ENCODE measurements around the gene TBCK. TPM values are rescaled to one million over a fixed set of nuclear protein-coding genes. Genes with fewer than 3 reads are reported as not detected.

Gene TBCK
- polyA plus RNA-seq, 1 donor (not counting 4 experiments of a cell fraction or from before 2014, with no cell fraction given): 19.3 TPM

DNA sequence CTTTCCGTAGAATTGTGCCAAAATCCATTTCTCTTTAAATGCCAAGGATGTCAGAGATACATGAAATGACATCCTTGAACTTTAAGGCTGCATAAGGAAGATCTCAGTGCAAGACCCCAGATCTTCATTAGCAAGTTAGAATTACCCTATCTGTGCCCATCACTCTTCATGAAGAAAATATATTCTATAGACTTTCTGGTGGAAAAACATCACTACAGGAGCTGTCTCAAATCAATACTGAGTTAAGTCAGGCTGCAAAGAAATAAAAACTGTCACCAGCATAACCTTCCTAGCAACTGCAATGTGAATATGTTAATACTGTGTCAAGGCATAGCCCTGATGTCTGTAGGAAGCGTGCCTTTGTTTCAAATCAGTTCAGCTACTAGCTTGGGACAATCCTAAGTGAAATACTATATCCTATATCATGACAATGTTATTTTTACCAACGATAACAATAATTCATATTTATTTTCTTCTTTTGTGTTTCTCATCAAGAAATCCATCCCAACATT, 173.3 kb downstream of the TBCK start:
- H3K9me3 ChIP-seq (ENCODE audit: control insufficient read depth, low read depth, low read length): no peaks in the 10 kb centered on the region
- FAIRE-seq (no peak), DNase-seq (ENCODE audit: low read depth, low spot score) (no peak)
- no peaks in the 10 kb centered on the region for H3K36me3 ChIP-seq (ENCODE audit: control insufficient read depth in 2 of 2, extremely low read depth in 1 of 2, insufficient read depth in 2 of 2, low read length in 2 of 2)
- H3K4me2 ChIP-seq (ENCODE audit: control insufficient read depth, extremely low read depth, insufficient read depth, low read depth, low read length): no peak overlapping the region
- H4K20me1 ChIP-seq (ENCODE audit: control insufficient read depth, extremely low read depth, insufficient read depth, low read length): no peaks in the 10 kb centered on the region
- TF ChIP-seq EZH2 (IDR thresholded peaks at IDR 0.05; ENCODE audit: low read length): no peak
- TF ChIP-seq, protein P1, sequence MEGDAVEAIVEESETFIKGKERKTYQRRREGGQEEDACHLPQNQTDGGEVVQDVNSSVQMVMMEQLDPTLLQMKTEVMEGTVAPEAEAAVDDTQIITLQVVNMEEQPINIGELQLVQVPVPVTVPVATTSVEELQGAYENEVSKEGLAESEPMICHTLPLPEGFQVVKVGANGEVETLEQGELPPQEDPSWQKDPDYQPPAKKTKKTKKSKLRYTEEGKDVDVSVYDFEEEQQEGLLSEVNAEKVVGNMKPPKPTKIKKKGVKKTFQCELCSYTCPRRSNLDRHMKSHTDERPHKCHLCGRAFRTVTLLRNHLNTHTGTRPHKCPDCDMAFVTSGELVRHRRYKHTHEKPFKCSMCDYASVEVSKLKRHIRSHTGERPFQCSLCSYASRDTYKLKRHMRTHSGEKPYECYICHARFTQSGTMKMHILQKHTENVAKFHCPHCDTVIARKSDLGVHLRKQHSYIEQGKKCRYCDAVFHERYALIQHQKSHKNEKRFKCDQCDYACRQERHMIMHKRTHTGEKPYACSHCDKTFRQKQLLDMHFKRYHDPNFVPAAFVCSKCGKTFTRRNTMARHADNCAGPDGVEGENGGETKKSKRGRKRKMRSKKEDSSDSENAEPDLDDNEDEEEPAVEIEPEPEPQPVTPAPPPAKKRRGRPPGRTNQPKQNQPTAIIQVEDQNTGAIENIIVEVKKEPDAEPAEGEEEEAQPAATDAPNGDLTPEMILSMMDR (optimal IDR thresholded peaks at IDR 0.05 in 1 of 3, IDR thresholded peaks at IDR 0.05 in 1 of 3, conservative IDR thresholded peaks at IDR 0.05 in 1 of 3; ENCODE audit: extremely low read depth in 1 of 3, insufficient read depth in 2 of 3, low read length in 3 of 3): no peak
- no peaks in the 10 kb centered on the region for H3K9me1 ChIP-seq (ENCODE audit: control insufficient read depth, extremely low read depth, insufficient read depth, low read length)
- dilution Hi-C loops (cut with MboI; ENCODE audit: extremely low pct_ligation_motif_present, low sequenced_read_pairs): no loop called here
- no peak overlapping the region for H3K27ac ChIP-seq (ENCODE audit: control insufficient read depth, insufficient read depth, low read length)
- H3K9ac ChIP-seq (ENCODE audit: control insufficient read depth, extremely low read depth, insufficient read depth, low read length): no peak overlapping the region
- no peak overlapping the region for H3K4me3 ChIP-seq (ENCODE audit: control insufficient read depth in 2 of 3, extremely low read depth in 1 of 3, insufficient read depth in 2 of 3, low read depth in 1 of 3, low read length in 3 of 3)
- no peaks in the 10 kb centered on the region for H3K27me3 ChIP-seq (ENCODE audit: control insufficient read depth, extremely low read depth, insufficient read depth, low read length)
- H3K79me2 ChIP-seq (ENCODE audit: control insufficient read depth, insufficient read depth, low read length): no peaks in the 10 kb centered on the region
- no peaks in the 10 kb centered on the region for H3K4me1 ChIP-seq (ENCODE audit: control insufficient read depth, extremely low read depth, insufficient read depth, low read length)
- H2AFZ ChIP-seq (ENCODE audit: control insufficient read depth, low read length): no peak overlapping the region

DNA sequence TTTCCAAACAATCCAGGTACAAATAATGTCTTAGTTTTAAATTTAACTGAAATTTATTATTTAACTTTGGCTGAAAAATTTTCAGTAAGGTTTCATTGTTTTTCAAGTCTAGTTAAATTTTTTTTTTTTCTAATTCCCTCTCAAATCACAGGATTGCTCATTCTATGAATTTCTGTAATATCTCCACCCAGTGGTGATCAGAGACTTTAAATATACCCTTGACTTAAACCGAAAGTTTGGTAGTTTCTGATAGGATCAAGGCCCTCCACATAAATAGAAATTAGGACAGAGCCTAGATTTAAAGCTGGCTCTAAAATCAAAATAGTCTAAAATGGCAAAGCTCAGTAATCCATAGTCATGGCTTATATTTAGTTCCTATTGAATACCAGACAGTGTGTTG, 175.4 kb downstream of the TBCK start:
- no peaks in the 10 kb centered on the region for H3K9me3 ChIP-seq (ENCODE audit: control insufficient read depth, low read depth, low read length)
- DNase-seq (ENCODE audit: low read depth, low spot score) (no peak), FAIRE-seq (no peak)
- H3K79me2 ChIP-seq (ENCODE audit: control insufficient read depth, insufficient read depth, low read length): no peaks in the 10 kb centered on the region
- no peaks in the 10 kb centered on the region for H4K20me1 ChIP-seq (ENCODE audit: control insufficient read depth, extremely low read depth, insufficient read depth, low read length)
- no peaks in the 10 kb centered on the region for H3K36me3 ChIP-seq (ENCODE audit: control insufficient read depth in 2 of 2, extremely low read depth in 1 of 2, insufficient read depth in 2 of 2, low read length in 2 of 2)
- dilution Hi-C loops (cut with MboI; ENCODE audit: extremely low pct_ligation_motif_present, low sequenced_read_pairs): no loop called here
- H2AFZ ChIP-seq (ENCODE audit: control insufficient read depth, low read length): no peak overlapping the region
- no peaks in the 10 kb centered on the region for H3K9me1 ChIP-seq (ENCODE audit: control insufficient read depth, extremely low read depth, insufficient read depth, low read length)
- no peak overlapping the region for H3K4me3 ChIP-seq (ENCODE audit: control insufficient read depth in 2 of 3, extremely low read depth in 1 of 3, insufficient read depth in 2 of 3, low read depth in 1 of 3, low read length in 3 of 3)
- no peaks in the 10 kb centered on the region for H3K4me1 ChIP-seq (ENCODE audit: control insufficient read depth, extremely low read depth, insufficient read depth, low read length)
- TF ChIP-seq EZH2 (IDR thresholded peaks at IDR 0.05; ENCODE audit: low read length): no peak
- TF ChIP-seq, protein P1 (optimal IDR thresholded peaks at IDR 0.05 in 1 of 3, IDR thresholded peaks at IDR 0.05 in 1 of 3, conservative IDR thresholded peaks at IDR 0.05 in 1 of 3; ENCODE audit: extremely low read depth in 1 of 3, insufficient read depth in 2 of 3, low read length in 3 of 3): no peak
- H3K27me3 ChIP-seq (ENCODE audit: control insufficient read depth, extremely low read depth, insufficient read depth, low read length): no peaks in the 10 kb centered on the region
- H3K4me2 ChIP-seq (ENCODE audit: control insufficient read depth, extremely low read depth, insufficient read depth, low read depth, low read length): no peak overlapping the region
- no peak overlapping the region for H3K9ac ChIP-seq (ENCODE audit: control insufficient read depth, extremely low read depth, insufficient read depth, low read length)
- H3K27ac ChIP-seq (ENCODE audit: control insufficient read depth, insufficient read depth, low read length): no peak overlapping the region
